Measurements from ENCODE around the gene MAPK8. TPM values are rescaled to one million over a fixed set of nuclear protein-coding genes. Genes with fewer than 3 reads are reported as not detected.

The MAPK8 gene
- total RNA-seq, 1 donor from 2014 or later, result 56.6 TPM

GRCh38 chr10:48314107-48314506, 7.6 kb downstream of the MAPK8 start:
- Mint-ChIP-seq H3K4me1 (peaks cover 8% of the 10 kb centered on the region), H3K4me3 (no peak overlapping the region), H3K36me3 (ENCODE audit: low read depth) (no peaks in the 10 kb centered on the region), H3K27me3 (ENCODE audit: low read depth) (no peaks in the 10 kb centered on the region), H3K9me3 (no peaks in the 10 kb centered on the region), H3K27ac (ENCODE audit: unreplicated experiment) (no peak overlapping the region)
- DNase-seq (ENCODE audit: low read depth, low spot score), result no peak
- TF ChIP-seq CTCF (conservative IDR thresholded peaks at IDR 0.05), result no peak

- Mint-ChIP-seq H3K4me3 (no peak overlapping the region), H3K9me3 (no peaks in the 10 kb centered on the region), H3K27ac (ENCODE audit: unreplicated experiment) (no peak overlapping the region), H3K36me3 (ENCODE audit: low read depth) (no peaks in the 10 kb centered on the region), H3K27me3 (ENCODE audit: low read depth) (no peaks in the 10 kb centered on the region), H3K4me1 (no peaks in the 10 kb centered on the region)
- no peak for TF ChIP-seq CTCF (conservative IDR thresholded peaks at IDR 0.05)
- DNase-seq (ENCODE audit: low read depth, low spot score), result no peak
Measured at GRCh38 chr10:48316236-48316635, 9.8 kb downstream of the MAPK8 start.

- no peak for TF ChIP-seq CTCF (conservative IDR thresholded peaks at IDR 0.05)
- no peaks in the 10 kb centered on the region for H3K9me3 Mint-ChIP-seq
- H3K27me3 Mint-ChIP-seq (ENCODE audit: low read depth), result no peaks in the 10 kb centered on the region
- H3K27ac Mint-ChIP-seq (ENCODE audit: unreplicated experiment), result no peak overlapping the region
- H3K4me1 Mint-ChIP-seq, result no peaks in the 10 kb centered on the region
- H3K36me3 Mint-ChIP-seq (ENCODE audit: low read depth), result no peaks in the 10 kb centered on the region
- H3K4me3 Mint-ChIP-seq, result no peak overlapping the region
- no peak for DNase-seq (ENCODE audit: low read depth, low spot score)
Measured at GRCh38 chr10:48317321-48317990, 11.0 kb downstream of the MAPK8 start.

- no peak for DNase-seq (ENCODE audit: low read depth, low spot score)
- Mint-ChIP-seq H3K27me3 (ENCODE audit: low read depth) (no peaks in the 10 kb centered on the region), H3K4me3 (no peak overlapping the region), H3K9me3 (no peaks in the 10 kb centered on the region), H3K27ac (ENCODE audit: unreplicated experiment) (no peak overlapping the region), H3K36me3 (ENCODE audit: low read depth) (no peaks in the 10 kb centered on the region), H3K4me1 (peaks cover 3% of the 10 kb centered on the region)
- no peak for TF ChIP-seq CTCF (conservative IDR thresholded peaks at IDR 0.05)
Measured at GRCh38 chr10:48322017-48322416, 15.5 kb downstream of the MAPK8 start.

GRCh38 chr10:48324580-48324979, 18.1 kb downstream of the MAPK8 start:
- no peak for DNase-seq (ENCODE audit: low read depth, low spot score)
- peaks cover 8% of the 10 kb centered on the region for H3K4me1 Mint-ChIP-seq
- H3K36me3 Mint-ChIP-seq (ENCODE audit: low read depth), result peaks cover 1% of the 10 kb centered on the region
- H3K27me3 Mint-ChIP-seq (ENCODE audit: low read depth), result no peaks in the 10 kb centered on the region
- H3K9me3 Mint-ChIP-seq, result no peaks in the 10 kb centered on the region
- H3K4me3 Mint-ChIP-seq, result no peak overlapping the region
- H3K27ac Mint-ChIP-seq (ENCODE audit: unreplicated experiment), result no peak overlapping the region
- TF ChIP-seq CTCF (conservative IDR thresholded peaks at IDR 0.05), result no peak

Data from neural crest cell (in vitro differentiated cells).